NCI-H1694 treated with DMSO at 0.1 percent for 48 hours (cell line): ENCODE measurements around the gene OPCML.

Source experiments
- DNase-seq: peaks from one replicate; lab custom pipeline; 2025; lab: John Stamatoyannopoulos, UW

The OPCML gene

DNA sequence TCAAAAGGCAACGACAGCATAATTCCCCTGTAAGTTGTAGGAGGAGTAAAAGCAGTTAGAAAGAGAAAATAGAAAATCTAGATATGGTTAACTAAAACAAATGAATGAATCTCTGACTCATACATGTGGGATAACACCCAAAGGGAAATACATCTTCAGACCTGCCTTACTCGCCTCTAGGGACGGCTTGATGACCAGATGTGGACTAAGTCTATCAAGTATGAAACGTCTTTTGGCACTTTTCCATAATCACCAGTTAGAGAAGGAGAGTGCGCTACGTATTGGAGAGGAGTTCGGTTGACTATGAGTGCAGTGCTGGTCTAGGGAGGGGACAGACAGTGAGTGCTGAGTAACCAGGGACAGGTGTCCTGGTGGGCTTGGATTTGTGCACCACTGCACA lies 459.9 kb downstream of the OPCML start:
- no peak for DNase-seq

DNA sequence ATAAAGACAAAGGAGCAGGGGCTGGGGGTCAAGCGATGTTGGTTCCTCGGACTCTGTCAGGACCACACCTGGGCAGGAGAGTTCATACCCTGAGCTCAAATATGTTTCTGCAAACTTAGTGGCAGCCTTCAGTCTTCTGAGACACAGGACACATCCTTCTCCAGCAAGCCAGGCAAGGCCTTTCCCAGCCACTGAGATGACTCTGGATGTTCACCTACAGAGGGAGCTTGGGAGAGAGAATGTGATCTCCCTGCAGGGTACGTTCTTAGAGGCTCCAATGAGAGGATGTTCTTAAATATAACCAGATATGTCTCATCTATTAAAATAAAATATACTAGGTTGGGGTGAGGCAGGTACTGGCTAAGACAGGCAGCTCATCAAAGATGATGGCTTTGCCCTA lies 461.5 kb downstream of the OPCML start:
- DNase-seq = no peak

DNA sequence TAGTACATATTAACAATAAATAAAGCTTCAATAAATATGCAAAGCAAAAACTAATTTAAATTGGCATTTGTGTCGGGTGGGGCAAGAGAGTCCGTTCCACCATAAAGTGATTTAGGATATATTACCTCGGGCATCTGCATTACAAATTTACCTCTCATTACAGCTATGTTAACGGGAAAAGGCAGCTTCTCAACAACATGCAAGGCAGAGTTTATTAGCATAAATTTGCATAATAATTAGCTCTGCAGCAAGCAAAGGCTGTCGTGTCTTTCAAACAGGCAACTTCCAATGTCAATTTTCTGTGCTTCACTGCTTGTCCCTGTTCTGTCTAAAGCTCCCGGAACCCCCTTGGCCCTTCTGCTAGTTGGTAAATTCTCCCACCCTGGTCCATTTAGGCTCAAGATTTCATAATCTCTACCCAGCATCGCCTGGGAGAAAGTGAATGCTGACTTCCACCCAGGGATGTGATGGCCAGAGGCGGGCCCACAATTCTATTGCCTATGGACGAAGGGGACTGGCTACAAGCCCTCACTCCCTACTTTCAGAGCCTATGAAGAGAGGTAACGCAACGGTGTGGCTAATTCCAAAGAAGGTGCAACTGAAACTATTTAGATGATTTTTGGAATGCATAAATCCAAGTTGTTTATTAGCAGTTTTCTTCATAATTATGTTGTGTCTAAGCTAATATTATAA lies 462.1 kb downstream of the OPCML start:
- DNase-seq = no peak

DNA sequence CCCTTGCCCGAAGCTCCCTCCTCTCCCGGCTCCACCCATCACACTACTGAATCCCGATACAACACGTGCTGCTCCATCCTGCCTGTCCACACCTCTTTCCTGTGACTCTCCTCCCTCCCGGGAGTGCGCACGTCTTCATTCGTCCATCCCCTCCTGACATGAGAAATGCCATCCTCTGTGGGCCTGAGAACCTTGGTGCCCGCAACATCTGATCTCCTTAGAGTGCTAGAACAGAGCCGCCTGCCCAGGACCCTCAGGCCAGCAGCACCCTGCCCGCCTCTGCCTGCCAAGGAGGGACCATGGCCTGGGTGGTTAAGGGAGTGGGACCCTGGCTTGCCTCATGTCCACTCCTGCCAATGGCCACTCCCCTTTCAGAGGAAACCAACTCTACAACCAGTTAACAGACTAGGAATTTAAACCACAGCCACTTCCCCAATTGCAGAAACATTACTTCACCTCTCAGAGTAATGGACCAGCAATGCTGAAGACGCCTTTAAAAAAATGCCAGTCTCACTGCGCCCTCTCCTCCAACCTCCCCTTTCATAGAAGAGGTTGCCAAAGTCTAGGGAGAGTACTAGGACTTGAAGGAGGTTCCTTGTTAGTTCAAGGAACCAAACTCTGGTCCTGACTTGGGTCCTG lies 466.3 kb downstream of the OPCML start:
- no peak for DNase-seq

DNA sequence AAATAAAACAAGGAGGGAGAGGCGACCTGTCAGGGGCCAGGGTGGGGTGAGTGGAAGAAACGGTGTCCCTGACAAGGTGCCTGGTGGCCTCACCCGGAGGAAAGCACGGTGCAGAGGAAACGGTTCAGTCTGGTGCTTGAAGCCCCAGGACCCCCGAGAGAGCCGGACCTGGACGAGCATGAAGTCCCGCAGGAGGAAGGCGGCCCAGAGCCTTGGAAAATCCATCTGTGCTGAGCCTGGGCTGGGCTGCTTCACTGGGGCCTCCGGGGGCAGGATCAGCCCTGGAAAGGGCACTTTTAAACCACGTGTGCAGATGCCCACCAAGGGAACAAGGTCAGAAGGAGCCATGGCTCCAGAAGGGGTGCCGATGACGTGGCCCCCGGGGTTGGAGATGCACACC lies 467.3 kb downstream of the OPCML start:
- no peak for DNase-seq

DNA sequence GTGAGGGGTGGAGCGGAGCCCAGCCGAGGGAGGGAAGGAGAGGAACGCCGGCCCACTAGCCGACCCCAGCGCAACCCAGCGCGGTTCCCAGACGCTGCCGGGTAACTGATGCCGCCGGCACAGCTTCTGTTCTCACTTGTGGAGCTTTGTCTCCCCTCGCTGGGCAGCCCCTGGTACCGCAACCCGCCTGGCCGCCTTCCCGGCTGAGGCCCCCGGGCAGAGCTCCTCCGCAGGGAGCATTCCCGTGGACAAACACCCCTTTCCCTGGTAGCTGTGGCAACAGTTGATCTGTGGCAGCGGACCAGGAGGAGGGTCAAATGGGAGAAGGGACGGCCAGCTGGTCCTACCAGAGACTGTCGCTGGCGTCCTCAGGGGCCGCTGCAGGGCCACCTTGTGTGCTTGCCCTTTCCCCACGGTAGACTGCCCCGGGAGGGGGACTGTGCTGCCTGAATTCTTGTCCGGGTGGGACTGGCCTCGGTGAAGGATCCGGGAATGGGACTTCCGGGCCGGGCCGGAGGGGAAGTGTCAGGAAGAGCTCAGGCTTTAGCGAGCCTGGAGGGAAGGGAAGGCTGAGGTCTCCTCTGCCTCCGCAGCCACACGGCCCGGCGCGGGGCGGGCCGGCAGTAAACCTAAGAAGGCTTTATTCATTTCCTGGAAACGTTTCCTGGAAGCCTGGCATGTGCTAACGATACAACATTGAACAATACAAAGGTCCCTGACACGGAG lies 468.0 kb downstream of the OPCML start:
- peak; percentile 13 for DNase-seq

DNA sequence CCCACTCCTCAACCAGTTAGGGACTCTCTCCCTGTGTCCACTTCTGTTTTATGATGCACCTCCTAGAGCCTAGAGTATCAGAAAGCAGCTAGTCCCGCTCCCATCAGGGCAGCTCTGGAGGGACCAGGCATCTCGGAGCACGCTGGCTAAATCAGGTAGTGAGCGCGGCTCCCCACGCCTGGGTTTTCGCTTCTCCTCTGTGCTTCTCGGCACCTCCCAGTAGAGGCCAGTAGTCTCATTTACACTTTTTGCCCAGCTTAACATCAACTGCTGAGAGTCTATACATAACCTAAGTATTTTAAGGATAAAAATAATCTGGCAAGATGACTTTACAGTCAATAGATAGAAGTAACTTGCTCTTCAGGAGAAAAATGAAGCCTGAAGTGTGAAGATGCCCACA lies 473.8 kb downstream of the OPCML start:
- no peak for DNase-seq

DNA sequence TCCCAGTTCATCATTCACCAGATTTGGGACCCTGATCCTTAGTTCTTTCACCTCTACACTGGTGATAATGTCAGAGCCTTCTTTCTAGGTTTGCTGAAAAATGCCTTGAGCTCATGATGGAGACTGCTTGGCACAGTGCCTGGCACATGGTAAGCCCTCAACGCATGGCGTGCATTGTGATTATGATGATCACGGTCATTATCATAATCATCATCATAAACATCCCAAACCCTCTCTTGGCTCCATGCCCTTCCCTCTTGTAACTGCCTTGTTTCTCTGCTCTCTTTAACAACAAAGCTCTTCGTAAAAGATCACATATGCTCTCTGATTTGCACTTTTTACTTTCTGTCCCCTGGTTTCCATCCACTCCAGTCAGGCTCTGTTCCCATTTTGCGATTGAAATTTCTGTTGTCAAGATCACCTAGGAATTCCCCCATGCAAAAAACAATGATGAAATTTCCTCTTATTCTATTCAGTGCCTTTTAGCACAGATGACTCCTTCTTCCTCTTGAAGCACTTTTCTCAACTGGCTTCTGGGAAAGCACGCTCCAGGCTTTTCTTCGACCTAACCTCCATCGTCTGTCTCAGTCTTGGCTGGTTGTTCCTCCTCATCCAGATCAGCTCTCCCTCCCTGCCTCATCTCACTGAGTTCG lies 479.1 kb downstream of the OPCML start:
- peak; percentile 73 for DNase-seq

DNA sequence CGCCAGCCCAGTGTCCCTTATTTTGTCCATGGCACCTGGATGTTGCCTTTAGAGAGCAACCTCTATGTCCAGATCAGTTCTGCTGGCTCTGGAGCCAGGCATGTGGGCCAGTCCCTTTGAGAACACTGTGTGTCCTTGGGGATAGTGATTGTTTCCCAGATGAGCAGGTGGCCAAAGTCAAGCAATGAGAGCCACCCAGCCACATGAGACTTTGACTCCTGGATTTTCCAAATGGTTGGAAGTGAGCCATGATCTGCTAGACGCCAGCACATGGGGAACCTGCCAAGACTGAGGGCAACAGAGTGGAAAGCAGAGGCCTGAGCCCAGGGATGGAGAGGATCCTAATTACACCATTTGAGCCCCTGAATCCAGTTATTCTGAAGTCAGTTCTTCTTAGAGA lies 479.8 kb downstream of the OPCML start:
- peak; percentile 60 for DNase-seq

DNA sequence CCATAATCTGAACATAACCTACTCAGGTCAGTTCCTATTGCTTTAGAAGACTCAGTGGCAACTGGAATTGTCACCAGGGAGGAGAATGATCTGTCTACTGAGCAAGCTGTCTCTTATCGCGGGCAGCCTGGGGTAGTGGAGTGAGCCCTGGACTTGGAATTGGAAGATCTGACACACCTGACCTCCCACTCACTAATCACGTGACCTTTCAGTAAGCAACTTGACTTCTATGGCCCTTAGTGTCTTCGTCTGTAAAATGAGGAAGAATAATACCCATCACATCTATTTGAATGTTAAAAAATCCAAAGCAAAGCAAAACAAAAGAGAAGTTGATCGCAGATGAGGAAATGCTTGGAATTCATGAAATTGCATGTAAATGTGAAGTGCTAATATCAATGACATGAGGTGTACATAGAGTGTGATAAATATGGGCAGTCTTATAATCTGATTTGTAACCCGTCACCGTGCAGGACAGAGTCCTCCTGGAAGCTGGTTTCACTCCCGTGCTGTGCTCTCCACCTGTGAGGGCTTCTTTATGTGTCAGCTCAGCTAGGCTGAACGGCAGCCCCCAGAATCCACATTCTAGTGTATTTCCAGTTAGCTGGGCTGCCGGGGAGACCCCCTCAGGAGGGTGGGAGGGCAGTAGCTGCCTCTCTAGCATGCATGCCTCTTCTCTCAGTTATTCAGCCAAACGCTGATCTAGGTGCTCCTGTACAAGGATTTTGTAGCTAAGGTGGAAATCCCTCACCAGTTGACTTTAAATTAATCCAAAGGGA lies 482.9 kb downstream of the OPCML start:
- DNase-seq = no peak

DNA sequence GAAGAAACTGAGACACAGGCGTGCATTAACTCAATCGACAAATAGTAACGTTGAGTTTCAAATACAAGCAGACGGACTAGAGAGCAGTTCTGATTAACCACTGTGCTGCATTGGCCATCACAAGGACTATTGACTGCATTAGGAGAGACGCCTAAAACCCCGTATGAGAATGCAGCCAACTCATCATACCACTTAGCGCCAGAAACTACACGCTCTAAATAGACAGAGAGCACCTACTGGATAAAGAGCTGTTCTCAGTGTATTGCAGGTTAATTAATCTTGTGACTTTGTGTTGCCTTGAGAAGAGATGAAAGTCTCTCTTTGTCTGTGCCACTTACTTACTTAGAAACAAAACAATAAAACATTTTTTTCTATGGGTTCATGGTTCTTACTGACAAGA lies 484.0 kb downstream of the OPCML start:
- no peak for DNase-seq

DNA sequence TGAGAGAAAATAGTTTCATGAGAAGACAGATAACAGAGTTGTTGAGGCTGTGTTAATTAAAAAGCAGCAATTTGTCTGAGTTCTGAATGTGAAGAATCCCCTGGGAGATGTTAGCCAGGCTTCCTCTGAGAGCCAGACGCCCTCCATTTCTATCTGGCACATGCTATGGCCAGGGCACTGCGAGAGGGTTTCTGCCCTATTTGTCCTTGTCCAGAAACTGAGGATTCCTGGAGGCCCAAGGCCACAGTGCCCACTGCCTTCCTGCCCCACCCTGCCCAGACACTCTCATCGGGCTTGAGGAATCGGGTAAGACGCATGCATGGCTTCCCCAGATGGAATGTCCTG lies 484.6 kb downstream of the OPCML start:
- DNase-seq = no peak

DNA sequence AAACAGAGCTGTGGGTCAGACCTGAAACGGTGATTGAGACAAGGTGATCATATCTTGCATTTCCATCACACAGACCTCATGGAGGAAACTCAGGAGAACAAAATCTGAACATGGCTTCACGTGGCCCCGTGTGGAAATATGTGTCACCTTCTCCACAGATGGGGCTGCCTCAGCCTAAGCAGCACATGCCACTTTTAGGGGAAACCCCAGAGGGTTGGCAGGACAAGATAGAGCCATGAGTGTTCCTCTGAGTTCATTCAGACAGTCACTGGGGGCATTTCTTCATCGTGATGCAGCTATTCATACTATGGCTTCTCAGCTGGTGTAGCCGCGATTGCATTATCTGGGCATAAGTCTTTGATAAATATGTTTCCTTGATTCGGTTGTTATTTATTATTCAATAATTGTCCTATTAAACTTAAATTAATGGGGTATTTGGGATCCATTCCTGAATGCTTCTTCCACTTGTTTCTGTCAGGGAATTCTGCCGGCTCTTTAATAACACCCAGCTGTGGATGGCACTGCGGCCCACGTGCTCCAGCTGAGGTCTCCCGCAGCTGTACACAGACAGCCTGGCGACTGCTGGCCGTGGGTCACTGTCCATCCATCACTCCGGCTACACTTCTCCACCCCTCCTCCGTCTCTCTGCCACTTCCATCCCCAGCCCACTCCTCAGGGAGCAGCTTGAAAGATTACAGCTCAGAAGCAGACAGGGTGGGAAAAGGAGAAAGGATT lies 485.1 kb downstream of the OPCML start:
- DNase-seq = no peak

DNA sequence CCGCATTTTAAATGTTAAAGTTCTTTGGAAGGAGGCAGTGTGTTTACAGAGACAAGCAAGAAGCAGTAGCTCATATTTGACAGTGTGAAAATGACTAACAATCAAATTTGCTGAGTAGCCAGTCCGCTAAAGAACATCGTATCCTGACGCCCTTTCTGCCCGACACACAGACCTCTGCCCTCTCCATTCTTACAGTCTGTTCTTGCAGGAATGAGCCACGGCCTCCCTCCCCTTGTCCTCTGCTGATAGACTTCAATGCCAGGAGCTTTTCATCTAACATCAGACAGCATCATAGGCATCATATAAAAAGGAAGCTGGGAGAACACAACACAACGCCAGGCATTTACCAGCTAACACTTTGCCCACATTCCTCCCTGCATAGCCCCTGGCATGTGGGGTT lies 486.0 kb downstream of the OPCML start:
- no peak for DNase-seq

DNA sequence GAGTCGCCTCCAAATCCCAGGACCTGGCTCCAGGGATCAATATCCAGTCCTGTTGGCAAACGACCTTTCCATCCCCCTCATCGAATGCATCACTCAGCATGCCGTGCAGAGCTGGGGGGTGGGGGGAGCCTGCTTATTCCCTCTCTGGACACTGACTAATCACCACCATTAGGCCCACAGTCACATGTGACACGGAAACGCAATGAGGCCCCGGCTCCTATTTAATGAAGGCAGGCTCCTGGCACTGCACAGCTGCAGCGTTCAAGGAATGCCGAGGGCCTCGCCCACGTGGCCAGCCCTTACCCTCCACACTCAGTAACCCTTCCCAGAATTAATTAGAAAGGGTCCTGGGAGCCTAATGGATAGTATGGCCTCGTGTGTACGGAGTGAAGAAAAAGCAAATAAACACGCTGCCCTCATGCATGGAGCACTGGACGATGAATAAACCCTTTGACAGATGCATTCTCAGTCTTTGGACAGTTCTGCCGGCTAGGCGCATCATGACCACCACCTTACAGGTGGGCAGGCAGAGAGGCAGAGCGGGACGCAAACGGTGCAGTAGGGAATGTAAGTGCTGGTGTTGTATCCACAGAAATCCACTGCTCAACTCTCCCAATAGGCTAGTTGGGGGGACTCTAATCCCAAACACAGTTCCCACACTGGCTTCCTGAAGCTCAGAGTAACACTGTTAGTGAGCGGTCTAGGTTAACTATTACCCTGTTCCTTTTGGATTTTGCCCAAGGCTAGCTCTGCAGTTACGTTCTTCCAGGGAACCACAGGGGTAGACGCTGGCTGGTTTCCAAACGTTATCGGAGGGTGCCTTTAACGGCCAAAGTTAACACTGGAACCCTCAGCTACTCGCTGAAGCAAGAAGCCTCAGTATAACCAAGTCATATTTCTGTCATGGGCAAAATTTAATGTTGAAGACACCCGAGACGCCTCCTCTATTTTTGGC lies 490.1 kb downstream of the OPCML start:
- DNase-seq = no peak

DNA sequence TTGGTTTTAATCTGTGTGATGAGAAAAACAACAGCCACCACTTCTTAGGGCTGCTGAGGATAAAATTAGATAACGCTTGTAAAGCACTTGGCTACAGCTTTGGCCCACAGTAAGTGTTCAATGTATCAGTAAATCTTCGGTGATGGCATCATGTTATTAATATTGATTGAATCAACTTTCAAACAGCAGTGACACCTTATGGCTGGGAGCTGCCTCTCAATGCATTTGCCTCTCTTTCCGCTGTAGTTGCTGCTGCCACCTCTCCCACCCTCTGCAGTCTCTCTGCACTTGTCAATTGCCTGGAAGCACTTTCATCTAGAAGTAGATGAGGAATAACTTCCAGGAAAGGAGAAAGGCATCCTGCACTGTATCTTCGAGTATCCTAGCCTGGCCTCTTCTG lies 491.1 kb downstream of the OPCML start:
- DNase-seq = no peak

DNA sequence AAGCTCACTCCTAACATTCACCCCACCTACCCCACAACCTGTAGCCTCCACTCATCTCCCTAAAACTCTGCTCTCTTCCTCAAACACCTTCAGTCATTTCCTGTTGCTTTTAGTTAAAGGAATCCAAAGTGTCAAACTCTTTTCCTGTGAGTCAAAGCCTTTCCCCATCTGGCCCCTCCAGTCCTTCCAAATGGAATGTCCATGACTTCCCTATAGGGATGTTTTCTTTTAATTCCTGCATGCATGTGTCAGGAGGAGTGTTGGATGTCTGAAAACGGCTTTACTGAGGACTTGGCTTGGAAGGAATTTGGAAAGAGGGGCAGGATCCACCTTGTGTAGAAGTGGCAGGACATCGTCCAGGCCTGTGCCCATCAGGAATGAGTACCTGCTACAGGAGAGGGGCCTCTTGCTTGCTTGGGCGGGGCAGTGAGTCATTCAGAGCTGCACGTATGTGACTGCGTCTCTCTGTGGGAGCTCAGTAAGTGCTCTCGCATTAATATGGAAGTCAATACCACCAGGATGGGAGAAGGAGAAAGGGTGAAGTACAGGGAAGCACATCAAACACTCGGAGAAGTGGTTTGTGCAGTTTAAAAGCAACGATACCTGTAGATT lies 491.9 kb downstream of the OPCML start:
- DNase-seq = no peak

DNA sequence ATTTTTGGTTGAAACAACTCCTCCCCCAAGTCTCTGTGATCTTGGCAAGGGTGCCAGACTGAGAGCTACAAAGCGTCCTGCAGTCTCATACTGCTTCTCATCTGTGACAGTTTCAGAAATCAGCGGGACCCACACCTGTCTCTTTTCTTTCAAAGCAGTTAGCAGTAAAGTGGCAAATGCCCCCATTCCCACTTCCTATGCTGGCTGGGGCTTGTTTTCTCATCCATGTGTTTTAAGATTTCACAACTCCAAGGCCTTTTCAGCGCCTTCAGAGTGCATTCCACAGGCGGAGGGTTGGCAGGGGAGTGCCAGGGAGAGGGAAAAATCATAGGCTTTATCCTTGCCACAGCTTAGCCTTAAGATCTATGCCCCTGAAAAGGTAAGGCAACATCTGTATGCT lies 493.5 kb downstream of the OPCML start:
- no peak for DNase-seq

DNA sequence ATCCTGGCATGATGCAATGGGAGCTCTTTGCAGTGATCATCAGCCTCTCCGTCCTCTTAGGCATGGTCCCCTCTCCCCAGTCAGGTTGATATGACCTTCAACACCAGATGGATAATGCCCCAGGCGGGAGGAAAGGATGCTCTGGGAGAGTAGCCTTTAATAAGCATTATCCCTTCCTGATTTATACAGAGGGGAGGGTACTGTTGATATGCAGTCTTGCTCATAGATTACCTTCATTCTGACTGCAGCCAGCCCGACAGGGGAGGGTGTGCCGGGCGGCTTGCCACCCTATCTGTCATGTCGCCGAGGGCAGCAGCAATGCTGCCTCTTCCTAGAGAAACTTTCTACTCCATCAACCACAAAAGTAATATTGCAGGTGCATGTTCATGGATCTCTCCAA lies 497.4 kb downstream of the OPCML start:
- no peak for DNase-seq

DNA sequence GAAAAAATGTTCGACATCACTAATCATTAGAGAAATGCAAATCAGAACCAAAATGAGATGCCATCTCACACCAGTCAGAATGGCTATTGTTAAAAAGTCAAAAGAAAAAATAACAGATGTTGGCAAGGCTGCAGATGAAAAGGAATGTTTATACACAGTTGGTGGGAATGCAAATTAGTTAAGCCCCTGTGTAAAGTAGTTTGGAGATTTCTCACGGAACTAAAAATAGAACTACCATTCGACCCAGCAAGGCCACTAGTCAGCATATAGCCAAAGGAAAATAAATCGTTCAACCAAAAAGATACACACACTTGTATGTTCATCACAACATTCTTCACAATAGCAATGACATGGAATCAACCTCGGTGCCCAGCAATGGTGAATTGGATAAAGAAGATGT lies 503.2 kb downstream of the OPCML start:
- DNase-seq = no peak
